CD14-positive monocyte (primary cell): ENCODE measurements around the gene COL24A1. TPM values are rescaled to one million over a fixed set of nuclear protein-coding genes. Genes with fewer than 3 reads are reported as not detected.
A peak's percentile ranks its signal among the peaks of the same experiment; 100 is the strongest.

Source experiments
- DNase-seq, 3 donors: peaks; one replicate each; pipeline ENCODE4 v3.0.0-alpha.2; 2011 to 2022
- H2AFZ ChIP-seq: 2 replicates; pipeline ENCODE4 v1.6.0; 2012; ENCODE audit warnings: mild to moderate bottlenecking, low read depth, low read length, inconsistent platforms; ENCODE audit not compliant: insufficient read depth, poor library complexity, severe bottlenecking
- H3K27ac ChIP-seq, 2 donors: 1 replicate in 1 of 2; 2 replicates in 1 of 2; pipeline ENCODE4 v1.5.1; 2012 to 2013; ENCODE audit warnings: low read length in 2 of 2, control low read depth in 1 of 2, inconsistent platforms in 1 of 2, low read depth in 1 of 2, mild to moderate bottlenecking in 1 of 2
- H3K27me3 ChIP-seq, 2 donors: one replicate each; pipeline versions ENCODE4 v1.6.0 to v1.6.1; 2011 to 2013; ENCODE audit warnings: low read length in 2 of 2; ENCODE audit not compliant: control insufficient read depth in 2 of 2, insufficient read depth in 2 of 2
- H3K36me3 ChIP-seq, 2 donors: replicated peaks in 1 of 2; 1 replicate in 1 of 2; 2 replicates in 1 of 2; pipeline versions ENCODE4 v1.5.1 to v1.6.1; 2012 to 2013; ENCODE audit warnings: low read length in 2 of 2, control low read depth in 1 of 2, inconsistent platforms in 1 of 2, mild to moderate bottlenecking in 1 of 2; ENCODE audit not compliant: insufficient read depth in 2 of 2, control insufficient read depth in 1 of 2
- H3K4me1 ChIP-seq, 2 donors: 1 replicate in 1 of 2; 2 replicates in 1 of 2; pipeline versions ENCODE4 v1.5.1 to v1.6.1; 2012 to 2013; ENCODE audit warnings: low read length in 2 of 2, control low read depth in 1 of 2, inconsistent platforms in 1 of 2, mild to moderate bottlenecking in 1 of 2, moderate library complexity in 1 of 2; ENCODE audit not compliant: insufficient read depth in 2 of 2, control insufficient read depth in 1 of 2
- H3K4me2 ChIP-seq: replicated peaks from 2 replicates; pipeline ENCODE3; 2012; ENCODE audit warnings: low read length, moderate library complexity, mild to moderate bottlenecking; ENCODE audit not compliant: poor library complexity, severe bottlenecking; ENCODE audit errors: extremely low read depth
- H3K4me3 ChIP-seq, 3 experiments: fragments of 200-600 bp in 1 of 3; sonication (generic) in 1 of 3; replicated peaks in 1 of 3; 1 replicate in 2 of 3; 2 replicates in 1 of 3; pipeline ENCODE4 v1.5.1; 2011 to 2013; ENCODE audit warnings: low read length in 3 of 3, mild to moderate bottlenecking in 3 of 3, control low read depth in 2 of 3, low read depth in 2 of 3, inconsistent platforms in 1 of 3, moderate library complexity in 1 of 3
- H3K79me2 ChIP-seq: 2 replicates; pipeline ENCODE4 v1.6.0; 2012; ENCODE audit warnings: mild to moderate bottlenecking, control low read depth, inconsistent platforms, low read length, moderate library complexity; ENCODE audit not compliant: insufficient read depth
- H3K9ac ChIP-seq: 2 replicates; pipeline ENCODE4 v1.6.0; 2017; ENCODE audit warnings: low read length, mild to moderate bottlenecking; ENCODE audit not compliant: insufficient read depth, poor library complexity, severe bottlenecking
- H3K9me3 ChIP-seq, 2 donors: replicated peaks in 1 of 2; 1 replicate in 1 of 2; 2 replicates in 1 of 2; pipeline versions ENCODE4 v1.5.1 to v1.6.1; 2012 to 2013; ENCODE audit warnings: low read length in 2 of 2, control low read depth in 1 of 2; ENCODE audit not compliant: control insufficient read depth in 1 of 2, insufficient read depth in 1 of 2
- H4K20me1 ChIP-seq: 2 replicates; pipeline ENCODE4 v1.6.0; 2012; ENCODE audit warnings: mild to moderate bottlenecking, low read length, control low read depth, moderate library complexity; ENCODE audit not compliant: insufficient read depth
- H3K27ac Mint-ChIP-seq, 7 donors: one replicate each; pipeline ENCODE4 v1.8.0; 2020; ENCODE audit warnings: mild to moderate bottlenecking in 7 of 7, mixed read lengths in 7 of 7, moderate library complexity in 6 of 7, inconsistent platforms in 2 of 7
- H3K27me3 Mint-ChIP-seq, 3 donors: one replicate each; pipeline ENCODE4 v1.8.0; 2021 to 2022; ENCODE audit warnings: low read depth in 3 of 3, mild to moderate bottlenecking in 3 of 3, mixed read lengths in 3 of 3, moderate library complexity in 3 of 3, inconsistent platforms in 1 of 3
- H3K36me3 Mint-ChIP-seq, 2 donors: one replicate each; pipeline ENCODE4 v1.8.0; 2020; ENCODE audit warnings: mixed read lengths in 2 of 2, inconsistent platforms in 1 of 2, mild to moderate bottlenecking in 1 of 2
- H3K4me1 Mint-ChIP-seq: one replicate; pipeline ENCODE4 v1.8.0; 2020; ENCODE audit warnings: mild to moderate bottlenecking, mixed read lengths
- H3K4me3 Mint-ChIP-seq, 2 donors: one replicate each; pipeline ENCODE4 v1.8.0; 2020; ENCODE audit warnings: mild to moderate bottlenecking in 2 of 2, mixed read lengths in 2 of 2, moderate library complexity in 1 of 2
- H3K9me3 Mint-ChIP-seq, 7 donors: one replicate each; pipeline ENCODE4 v1.8.0; 2020 to 2022; ENCODE audit warnings: mixed read lengths in 7 of 7, mild to moderate bottlenecking in 6 of 7, moderate library complexity in 6 of 7, inconsistent platforms in 2 of 7
- CTCF ChIP-seq: fragments of 200-600 bp; IDR thresholded peaks from one replicate; pipeline ENCODE4 v1.8.0; 2022; ENCODE audit warnings: antibody characterized with exemption, mild to moderate bottlenecking
- WGBS: methylation state at CpG from one replicate; pipeline ENCODE4 v1.1.5; 2013; ENCODE audit warnings: missing lambda C conversion rate; ENCODE audit not compliant: insufficient coverage; 5-methylcytosine and 5-hydroxymethylcytosine counted together
- intact Hi-C, 2 donors: fragments of 100-400 bp; cut with micrococcal nuclease; formaldehyde crosslinking; loops; one replicate each; pipeline versions ENCODE4 v1.15.0 to v1.15.1; 2023
- polyA plus RNA-seq, 3 donors: library from polyadenylated mRNA; depleted of rRNA in 1 of 3; unstranded in 2 of 3; stranded (reverse) in 1 of 3; fragments of 300-500 nt in 2 of 3; fragments of >200 nt in 1 of 3; fragmentation: Illumina TruSeq in 2 of 3; gene quantifications; 1 replicate in 2 of 3; 2 replicates in 1 of 3; pipeline ENCODE4 v1.2.3, GENCODE V29; 2012 to 2021

COL24A1 gene
- polyA plus RNA-seq, 3 donors, result 0.05 to 0.13 TPM; not detected in 1

GRCh38 chr1:85998105-85998855, 158.3 kb downstream of the COL24A1 start:
- no peak overlapping the region for H3K4me2 ChIP-seq
- Mint-ChIP-seq H3K9me3 (no peaks in the 10 kb centered on the region), H3K36me3 (no peaks in the 10 kb centered on the region), H3K4me3 (no peak overlapping the region), H3K27ac (no peak overlapping the region), H3K4me1 (peaks cover 11% of the 10 kb centered on the region), H3K27me3 (no peaks in the 10 kb centered on the region)
- H4K20me1 ChIP-seq, result no peaks in the 10 kb centered on the region
- DNase-seq, result no peak
- no CpG with 5 or more reads among the region's 4 CpGs for whole genome bisulfite sequencing
- H3K4me3 ChIP-seq, result no peak overlapping the region
- no peaks in the 10 kb centered on the region for H3K9me3 ChIP-seq
- no peak overlapping the region for H3K9ac ChIP-seq
- H3K4me1 ChIP-seq, result no peaks in the 10 kb centered on the region
- H3K27me3 ChIP-seq, result no peaks in the 10 kb centered on the region
- no peak overlapping the region for H2AFZ ChIP-seq
- H3K36me3 ChIP-seq, result no peaks in the 10 kb centered on the region
- intact Hi-C loops, result no loop called here
- H3K27ac ChIP-seq, result no peak overlapping the region
- H3K79me2 ChIP-seq, result no peaks in the 10 kb centered on the region
- no peak for TF ChIP-seq CTCF

GRCh38 chr1:85992791-85993190, 163.8 kb downstream of the COL24A1 start:
- Histone ChIP-seq H3K36me3 (no peaks in the 10 kb centered on the region), H3K4me1 (peaks cover 0 to 3% of the 10 kb centered on the region in 2 donors), H3K27me3 (no peaks in the 10 kb centered on the region), H3K4me3 (no peak overlapping the region), H4K20me1 (no peaks in the 10 kb centered on the region), H3K4me2 (no peak overlapping the region), H2AFZ (peak overlapping the region; percentile 17), H3K9ac (no peak overlapping the region), H3K79me2 (no peaks in the 10 kb centered on the region), H3K27ac (no peak overlapping the region), H3K9me3 (no peaks in the 10 kb centered on the region)
- Mint-ChIP-seq H3K4me1 (peaks cover 26% of the 10 kb centered on the region), H3K4me3 (peak overlapping the region in 1 of 2 donors; percentile 49), H3K36me3 (no peaks in the 10 kb centered on the region), H3K9me3 (no peaks in the 10 kb centered on the region), H3K27me3 (no peaks in the 10 kb centered on the region), H3K27ac (no peak overlapping the region)
- DNase-seq, result no peak
- WGBS, result no CpG with 5 or more reads among the region's 2 CpGs
- intact Hi-C loops, result no loop called here
- TF ChIP-seq CTCF, result no peak
